HPDE6-E6E7 (cell line): Measurements from ENCODE around the gene NR2E3.

Experiments used
- DNase-seq: peaks from one replicate; pipeline ENCODE4 v3.0.0; 2011; ENCODE audit warnings: missing footprints; ENCODE audit errors: extremely low spot score

Gene NR2E3

DNA sequence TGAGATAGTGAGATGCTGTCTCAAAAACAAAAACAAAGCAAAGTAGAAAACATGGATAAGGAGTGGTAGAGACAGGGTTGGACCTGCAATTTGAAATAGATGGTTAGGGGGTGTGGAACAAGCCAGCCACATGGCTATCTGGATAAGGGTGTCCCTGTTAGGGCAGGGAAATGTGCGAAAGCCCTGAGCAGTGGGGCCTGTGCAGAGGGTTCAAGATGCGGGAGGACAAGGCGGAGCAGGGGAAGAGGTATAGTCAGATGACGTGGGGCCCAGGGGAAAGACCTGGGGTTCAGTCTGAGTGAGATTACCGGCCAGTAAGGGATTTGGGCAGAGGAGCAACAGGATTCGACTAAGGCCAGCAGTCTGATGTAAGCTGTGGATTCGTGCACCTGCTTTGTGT lies 18.4 kb upstream of the NR2E3 start:
- no peak for DNase-seq

DNA sequence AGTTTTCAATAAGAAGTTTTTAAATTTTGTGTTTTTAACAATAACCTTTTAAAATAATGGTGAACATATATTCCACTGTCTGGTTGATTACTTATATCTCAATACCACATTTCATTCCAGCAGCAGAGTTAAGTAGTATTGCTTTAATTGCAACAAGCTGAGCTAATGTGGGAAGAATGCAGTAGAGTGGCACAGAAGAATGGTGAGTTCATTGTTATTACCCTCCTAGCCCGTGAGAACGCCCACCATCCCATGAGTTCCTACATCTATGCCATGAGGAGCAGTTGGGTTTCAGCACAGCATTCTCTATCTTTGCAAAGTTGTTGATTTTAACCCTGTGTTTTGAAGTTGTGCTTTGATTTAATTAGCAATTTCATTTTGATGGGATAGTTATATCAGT lies 17.8 kb upstream of the NR2E3 start:
- peak; percentile 43 for DNase-seq

DNA sequence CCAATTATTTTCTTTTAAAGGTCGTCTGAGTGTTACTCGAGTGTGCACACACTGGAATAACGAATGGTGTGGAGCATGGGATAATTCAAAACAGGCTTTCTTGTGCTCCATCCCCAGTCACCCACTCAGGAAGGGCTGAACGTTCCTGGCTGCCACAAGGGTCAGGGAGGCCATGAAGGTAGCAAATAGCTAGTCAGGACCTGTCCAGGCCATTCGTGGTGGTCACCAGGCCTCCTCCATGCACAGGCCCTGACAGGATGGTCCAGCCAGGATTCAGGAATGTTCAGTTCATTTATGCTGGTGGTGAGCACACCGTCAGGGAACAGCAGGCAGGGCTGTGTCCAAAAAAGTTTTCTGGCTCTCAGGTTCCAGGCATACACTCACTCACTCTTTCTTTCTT lies 11.7 kb upstream of the NR2E3 start:
- DNase-seq = no peak

DNA sequence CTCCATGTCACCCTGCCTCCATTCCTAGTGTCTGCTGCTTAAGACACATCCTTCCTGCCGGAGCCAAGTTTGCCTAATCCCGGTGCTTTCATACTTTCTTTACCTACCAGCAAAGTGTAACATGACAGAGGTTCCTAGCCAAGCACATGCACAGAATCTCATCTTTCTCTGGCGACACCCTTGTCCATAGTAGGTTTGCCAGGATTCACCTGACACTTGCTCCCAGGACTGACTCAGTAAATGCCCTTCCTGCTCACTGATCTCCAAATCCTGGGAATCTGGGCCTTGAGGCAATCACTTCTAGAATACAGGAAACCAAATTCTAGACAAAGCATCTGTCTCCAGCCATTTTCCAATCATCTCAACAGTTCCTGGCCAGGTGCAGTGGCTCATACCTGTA lies 10.2 kb upstream of the NR2E3 start:
- DNase-seq = no peak

DNA sequence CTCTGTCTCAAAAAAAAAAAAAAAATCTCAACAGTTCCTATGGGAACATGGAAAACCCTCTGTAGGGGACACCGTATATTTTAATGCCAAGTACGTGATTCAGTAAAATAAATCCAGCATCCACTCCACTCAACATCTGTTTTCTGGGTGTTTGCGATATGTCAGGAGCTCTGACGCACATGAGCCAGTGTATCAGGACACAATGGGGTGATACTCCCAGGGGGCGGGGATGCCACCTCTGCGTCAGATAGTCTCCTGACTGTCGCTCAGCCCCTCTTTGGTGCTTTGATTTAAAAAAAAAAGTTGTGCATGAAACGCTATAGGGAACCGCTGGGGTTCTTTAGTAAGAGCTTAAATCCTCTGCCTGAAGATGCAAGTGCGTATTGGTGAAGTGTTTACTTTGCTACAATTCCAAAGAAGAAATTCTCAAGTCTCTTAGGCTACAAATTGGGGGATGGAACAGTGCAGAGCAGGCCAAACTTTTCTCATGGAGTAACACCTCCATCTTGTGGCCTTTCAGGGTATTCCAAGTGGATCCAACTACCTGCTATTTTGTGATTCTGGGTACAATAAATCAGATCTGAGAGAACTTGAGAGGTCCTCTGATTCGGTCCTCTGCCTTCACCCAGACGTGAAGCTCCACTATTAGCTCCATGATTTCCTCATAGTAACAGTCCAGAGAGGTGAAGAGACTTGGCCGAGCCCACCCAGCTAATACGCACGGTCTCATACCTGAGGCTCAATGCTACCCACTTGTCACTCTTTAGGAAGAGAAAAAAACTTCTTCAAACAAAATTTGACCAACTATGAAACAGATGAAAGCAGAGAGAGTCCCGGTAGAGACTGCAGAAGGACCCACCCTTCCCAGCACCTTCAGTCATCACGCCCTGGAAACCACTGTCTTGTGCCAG lies 9.3 kb upstream of the NR2E3 start:
- DNase-seq = peak; percentile 51

DNA sequence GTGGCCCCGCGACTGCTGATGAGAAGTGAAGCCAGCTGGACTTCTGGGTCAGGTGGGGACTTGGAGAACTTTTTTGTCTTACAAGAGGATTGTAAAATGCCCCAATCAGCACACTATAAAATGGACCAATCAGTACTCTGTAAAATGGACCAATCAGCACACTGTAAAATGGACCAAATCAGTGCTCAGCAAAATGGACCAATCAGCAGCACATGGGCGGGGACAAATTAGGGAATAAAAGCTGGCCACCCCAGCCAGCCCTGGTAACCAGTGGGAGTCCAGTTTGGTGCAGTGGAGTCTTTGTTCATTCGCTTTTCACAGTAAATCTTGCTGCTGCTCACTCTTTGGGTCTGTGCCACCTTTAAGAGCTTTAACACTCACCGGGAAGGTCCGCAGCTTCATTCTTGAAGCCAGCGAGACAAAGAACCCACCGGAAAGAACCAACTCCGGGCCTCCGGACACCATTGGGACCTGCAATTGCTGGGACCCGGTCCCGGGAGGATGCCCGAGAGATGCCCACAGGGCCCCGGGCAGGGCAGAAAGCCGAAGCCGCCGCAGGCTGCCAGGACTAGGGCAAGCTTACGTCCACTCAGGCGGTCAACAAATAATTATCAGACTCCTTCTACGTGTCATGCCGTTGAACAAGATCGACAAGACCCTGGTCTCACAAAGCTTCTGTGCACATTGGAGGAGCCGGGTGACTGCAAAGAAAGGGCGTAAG lies 8.3 kb upstream of the NR2E3 start:
- DNase-seq = no peak

DNA sequence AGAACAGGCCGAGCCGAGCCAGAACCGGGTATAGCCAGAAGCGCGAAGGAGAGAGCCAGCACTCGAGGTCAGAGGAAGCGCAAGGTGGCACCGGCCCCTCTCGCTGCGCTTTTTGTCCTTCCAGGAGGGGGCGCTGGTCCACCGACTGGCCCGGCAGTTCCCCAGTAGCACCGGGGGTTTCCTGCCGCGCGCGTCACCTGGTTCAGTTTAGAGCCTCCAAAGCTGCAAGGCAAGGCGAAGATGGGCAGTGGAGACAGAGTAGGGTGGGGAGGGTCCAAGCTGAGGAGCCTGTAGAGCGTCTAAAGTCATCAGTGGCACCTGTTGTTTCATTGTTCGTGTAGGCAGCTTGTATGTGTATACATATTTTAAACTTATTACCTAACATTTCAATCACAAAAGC lies 7.6 kb upstream of the NR2E3 start:
- no peak for DNase-seq

DNA sequence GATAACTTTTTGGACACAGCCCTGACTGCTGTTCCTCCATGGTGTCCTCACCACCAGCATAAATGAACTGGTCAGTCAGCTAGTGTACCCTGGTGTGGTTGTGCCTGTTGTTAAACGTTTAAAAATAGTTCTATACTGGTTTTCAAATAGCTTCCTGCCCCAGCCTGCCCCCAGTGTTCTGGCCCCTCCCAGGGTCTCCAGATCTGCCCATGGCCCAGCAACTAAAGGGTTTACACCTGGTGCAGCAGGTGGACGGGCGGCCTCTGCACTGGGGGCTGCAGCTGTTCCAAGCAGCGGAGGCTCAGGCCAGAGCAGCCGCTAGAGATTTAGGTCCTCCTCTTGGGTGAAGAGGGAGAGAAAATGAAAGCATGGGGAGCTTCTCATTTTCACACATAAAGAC lies 6.1 kb upstream of the NR2E3 start:
- no peak for DNase-seq

DNA sequence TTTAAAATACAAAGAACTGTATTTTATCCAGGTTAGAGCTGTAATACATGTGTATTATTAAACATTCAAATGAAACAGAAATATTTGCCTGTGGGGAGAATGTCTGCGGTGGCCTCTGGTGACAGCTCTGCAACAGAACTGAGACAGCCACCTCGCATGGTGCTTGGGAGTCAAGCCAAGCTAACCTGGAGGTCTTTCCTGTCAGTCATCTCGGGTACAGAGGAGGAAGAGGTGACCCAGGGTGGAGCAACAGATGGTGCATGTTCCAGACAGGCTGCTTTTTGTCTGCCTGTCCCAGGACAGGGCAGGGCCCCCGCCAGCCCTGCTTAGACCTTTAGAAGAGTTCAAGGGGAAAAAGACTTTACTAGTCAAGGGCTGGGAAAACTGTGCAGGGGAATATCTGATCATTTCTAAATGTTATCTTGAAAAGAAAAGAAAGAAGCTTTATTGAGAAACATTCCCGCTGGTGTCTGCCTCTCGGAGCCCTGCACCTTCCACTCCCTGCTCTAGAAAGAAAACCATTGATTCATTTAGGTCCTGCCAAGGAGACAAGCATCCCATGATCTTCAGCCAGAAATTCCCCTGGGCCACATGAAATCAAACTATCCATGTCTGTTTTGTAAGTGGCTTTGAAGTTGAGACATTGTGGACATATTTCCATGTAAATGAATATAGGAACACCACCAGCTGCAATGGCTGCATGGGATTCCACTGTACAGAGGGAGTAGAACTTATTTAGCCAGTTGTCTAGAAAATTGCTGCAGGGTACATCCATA lies 5.5 kb upstream of the NR2E3 start:
- DNase-seq = no peak

DNA sequence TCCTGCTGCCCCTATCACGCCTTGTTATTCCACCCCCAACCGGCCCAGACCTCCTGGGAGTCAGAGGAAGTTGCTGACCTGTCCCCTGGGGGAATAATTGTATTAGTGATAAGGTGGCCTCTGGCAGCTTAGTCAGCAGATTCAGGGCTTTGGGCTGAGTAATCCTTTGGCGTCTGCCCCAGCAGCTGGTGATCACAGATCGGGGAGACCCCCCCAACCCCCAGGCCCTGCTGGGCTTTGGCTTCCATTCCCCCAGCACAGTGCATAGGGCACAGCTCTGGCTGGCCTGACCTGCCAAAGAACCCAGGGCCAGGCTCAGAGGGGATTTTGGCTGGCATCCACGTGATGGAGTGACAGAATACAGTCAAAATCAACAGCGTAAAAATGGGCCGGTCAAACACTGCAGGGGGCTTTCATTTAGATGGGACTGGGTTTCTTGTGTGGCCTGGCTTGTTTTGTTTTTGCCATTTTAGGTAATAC lies 3.9 kb upstream of the NR2E3 start:
- no peak for DNase-seq

DNA sequence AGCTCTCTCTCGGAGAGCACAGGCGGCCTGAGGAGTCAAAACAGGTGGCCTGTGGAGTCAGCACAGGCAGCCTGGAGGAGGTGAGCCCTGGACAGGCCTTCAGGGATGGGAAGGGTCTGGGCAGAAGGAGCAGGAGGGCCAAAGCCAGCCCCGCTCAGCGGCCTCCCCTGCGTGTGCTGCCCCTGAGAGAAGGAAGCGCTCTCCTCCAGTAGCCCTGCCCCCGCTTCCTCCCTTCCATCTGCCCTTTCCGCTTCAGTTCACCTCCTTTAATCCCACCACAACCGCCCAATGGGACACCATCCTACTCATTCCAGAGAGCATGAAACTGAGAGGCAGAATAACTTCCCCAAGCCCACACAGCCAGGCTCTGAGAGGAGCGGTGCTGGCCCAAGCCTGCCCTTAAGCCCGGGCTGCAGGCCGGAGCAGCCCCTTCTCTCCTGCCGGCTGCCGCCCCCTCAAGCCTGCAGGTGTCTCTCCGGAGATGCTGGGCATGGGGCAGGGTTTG lies 3.2 kb upstream of the NR2E3 start:
- DNase-seq = no peak

DNA sequence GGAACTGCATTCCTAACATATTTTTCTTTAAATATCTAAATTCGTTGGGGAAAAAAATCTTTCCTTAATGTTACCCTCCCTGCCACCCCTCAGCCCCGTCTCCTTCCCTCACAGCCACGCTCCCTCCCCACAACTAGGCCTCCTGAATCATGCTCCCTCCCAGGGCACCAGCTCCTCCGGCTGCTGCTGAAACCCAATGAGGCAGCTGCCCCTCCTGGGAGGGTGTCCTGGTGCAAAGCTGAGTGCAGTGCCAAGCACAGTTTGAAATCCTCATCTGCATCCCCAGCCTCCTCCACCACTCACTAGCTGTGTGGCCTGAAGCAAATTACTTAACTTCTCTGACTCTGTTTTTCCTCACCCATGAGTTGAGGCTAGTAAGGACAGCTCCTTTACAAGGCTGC lies 2.7 kb upstream of the NR2E3 start:
- DNase-seq = no peak

DNA sequence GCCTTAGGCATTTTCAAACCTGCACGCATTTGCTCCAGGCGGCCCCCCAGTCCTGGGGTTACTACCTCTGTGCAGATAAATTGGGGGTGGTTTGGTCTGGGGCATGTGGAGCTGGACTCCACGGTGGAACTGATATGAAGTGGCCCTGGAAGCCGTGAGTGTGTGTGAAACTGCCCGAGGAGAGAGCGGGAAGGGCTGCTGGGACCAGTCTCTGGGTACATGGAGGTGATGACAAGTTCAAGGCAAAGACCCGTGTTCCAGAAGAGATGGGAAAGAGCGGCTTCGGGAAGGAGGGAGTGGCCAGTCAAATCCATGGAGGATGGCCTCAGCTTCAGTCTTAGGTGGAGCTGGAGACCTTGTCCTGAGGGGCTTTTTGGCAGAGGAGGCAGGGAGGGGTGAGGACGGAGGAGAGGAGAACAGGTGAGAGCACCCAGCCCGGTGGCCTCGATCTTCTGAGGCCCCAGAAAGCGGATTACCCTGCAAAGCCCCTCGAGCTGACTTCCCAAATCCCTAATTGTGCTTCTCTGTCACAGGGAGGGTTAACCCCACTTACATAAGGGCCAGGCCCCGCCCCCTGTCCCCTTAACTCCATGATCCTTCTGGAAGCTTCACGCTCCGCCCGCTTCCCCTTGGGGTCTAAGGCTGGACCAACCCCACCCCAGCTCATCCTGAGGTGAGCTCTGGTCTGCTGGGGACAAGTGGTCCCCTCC lies 1.9 kb upstream of the NR2E3 start:
- no peak for DNase-seq

DNA sequence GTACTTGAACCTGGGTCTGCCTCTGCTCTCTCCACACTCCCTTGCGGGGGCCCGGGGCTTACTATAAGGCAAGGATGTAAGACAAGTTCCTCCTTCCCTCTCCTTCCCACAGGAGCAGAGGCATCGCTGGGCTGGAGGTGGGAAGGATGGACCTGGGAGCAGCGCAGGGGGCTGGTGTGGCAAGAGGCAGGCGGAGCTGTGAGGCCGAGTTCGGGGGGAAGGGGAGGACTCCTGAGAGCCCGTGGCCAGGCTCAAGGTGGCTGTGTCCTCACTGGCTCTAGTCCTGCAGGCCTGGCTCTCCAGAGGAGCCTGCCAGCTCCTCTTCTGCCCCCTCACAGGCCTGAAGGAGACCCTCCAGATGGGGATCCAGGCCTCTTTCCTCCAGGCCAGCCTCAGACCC lies 1.0 kb upstream of the NR2E3 start:
- DNase-seq = no peak

DNA sequence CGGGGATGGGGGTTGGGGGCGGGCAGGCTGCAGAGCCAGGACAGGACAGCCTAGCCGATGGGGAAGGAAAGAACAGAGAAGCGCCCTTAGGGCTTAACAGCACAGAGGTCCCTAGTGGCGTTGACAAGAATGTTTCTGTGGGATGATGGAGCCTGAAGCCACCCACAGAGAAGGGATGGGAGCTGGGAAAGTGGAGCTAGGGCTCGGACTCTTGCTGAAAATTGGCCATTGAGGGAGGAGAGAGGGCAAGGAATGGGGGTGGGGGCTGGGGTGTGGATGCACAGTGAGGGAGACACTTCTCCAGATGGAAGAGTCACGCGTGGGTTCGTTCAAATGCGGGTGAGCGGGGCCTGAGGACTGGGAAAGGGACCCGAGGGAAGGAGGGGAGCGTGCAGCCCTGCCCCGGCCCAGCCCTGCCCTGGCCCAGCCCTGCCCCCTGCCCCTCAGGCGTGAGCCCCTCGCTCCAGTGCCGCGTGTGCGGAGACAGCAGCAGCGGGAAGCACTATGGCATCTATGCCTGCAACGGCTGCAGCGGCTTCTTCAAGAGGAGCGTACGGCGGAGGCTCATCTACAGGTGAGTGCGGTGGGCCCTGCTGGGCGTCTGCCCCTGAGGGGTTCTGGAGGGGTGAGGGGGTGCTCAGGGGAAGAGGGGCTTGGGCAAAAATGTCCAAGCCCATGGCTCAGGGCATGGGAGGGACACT lies 832 bp downstream of the NR2E3 start:
- no peak for DNase-seq

DNA sequence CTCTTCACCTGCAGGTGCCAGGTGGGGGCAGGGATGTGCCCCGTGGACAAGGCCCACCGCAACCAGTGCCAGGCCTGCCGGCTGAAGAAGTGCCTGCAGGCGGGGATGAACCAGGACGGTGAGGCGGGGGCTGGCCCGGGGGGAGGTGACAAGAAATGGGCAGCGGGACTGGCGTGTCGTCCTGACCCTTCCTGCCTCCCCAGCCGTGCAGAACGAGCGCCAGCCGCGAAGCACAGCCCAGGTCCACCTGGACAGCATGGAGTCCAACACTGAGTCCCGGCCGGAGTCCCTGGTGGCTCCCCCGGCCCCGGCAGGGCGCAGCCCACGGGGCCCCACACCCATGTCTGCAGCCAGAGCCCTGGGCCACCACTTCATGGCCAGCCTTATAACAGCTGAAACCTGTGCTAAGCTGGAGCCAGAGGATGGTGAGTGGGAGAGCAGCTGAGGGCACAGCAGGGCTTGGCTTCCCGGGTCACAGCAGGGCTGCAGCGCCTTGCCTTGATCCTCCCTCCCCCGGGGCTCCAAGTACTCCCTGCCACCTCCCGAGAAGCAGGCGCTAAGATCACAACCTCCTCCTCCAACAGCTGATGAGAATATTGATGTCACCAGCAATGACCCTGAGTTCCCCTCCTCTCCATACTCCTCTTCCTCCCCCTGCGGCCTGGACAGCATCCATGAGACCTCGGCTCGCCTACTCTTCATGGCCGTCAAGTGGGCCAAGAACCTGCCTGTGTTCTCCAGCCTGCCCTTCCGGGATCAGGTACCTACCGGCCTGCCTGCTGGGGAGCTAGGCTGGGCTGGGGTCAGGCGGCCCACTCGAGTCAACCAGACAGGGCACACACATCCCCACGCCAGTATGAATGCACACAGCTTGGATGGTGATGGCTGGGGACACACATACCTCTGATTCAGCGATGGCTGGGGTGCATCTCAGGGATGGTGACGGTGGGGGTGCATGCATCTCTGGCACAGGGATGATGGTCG lies 1.7 kb downstream of the NR2E3 start:
- DNase-seq = no peak

DNA sequence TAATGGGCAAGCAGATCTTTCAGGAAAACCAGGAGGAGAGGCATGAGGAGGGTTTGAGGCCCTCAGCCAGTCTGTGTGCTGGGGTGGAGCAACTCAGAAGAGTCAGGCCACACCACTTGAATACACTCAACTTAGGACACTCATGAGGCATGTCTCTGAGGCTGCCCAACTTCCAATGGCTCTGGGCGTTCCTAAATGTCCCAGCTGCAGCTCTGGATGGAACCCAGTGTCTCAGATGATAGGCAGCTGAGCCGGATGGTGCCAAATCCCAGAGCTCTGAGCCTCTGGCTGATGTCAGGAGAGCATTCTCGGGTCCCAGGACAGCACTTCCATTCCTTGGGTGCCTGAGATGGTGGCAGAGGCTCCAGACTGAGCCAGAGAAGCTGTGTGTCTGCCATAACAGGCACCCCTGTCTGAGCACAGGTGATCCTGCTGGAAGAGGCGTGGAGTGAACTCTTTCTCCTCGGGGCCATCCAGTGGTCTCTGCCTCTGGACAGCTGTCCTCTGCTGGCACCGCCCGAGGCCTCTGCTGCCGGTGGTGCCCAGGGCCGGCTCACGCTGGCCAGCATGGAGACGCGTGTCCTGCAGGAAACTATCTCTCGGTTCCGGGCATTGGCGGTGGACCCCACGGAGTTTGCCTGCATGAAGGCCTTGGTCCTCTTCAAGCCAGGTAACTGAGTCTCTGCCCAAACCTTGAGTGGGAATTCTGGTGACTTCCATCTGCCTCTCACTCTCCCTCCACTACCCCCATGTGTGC lies 2.8 kb downstream of the NR2E3 start:
- DNase-seq = no peak

DNA sequence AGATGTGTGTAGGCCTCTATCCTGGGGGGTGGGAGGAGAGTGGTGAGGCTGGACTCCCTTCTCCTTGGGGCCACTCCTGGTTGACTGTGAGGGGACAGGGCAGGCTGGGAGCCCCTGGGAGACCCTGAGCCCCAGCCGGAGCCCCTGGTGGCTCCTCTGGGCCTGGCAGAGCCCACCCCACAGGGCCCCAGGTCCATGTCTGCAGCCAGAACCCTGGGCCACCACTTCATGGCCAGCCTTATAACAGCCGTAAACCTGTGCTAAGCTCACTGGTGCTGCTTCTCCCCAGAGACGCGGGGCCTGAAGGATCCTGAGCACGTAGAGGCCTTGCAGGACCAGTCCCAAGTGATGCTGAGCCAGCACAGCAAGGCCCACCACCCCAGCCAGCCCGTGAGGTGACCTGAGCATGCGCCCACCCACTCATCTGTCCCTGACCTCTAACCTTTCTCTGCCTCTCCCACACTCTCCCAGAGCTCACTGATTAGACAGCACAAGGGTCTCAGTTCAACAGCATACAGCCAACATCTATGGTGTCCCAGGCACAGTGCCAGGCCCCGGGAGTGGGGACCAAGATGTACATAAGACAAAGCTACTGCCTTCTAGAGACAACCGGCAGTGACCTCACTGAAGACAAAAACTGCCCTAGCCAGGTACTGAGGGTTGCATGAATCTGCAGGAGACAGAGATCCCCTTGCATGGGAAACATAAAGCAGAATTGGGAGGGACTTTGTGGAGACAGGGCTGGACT lies 3.5 kb downstream of the NR2E3 start:
- no peak for DNase-seq
